Measurements from ENCODE around the gene ITGB1BP2. TPM values are rescaled to one million over a fixed set of nuclear protein-coding genes. Genes with fewer than 3 reads are reported as not detected.
A peak's percentile ranks its signal among the peaks of the same experiment; 100 is the strongest.

ITGB1BP2 gene
- total RNA-seq = 1.4 TPM
- long read RNA-seq = 0 reads

- Histone ChIP-seq H3K9me3 (no peaks in the 10 kb centered on the region), H3K4me1 (no peaks in the 10 kb centered on the region), H3K4me3 (no peak within 1 kb of the TSS), H3K27me3 (ENCODE audit: low read depth) (no peaks in the 10 kb centered on the region), H3K27ac (no peak within 1 kb of the TSS), H3K36me3 (peaks cover 45% of the 10 kb centered on the region)
- intact Hi-C loops (cut with DNase I) = no loop called here
- peak in 1 of 2 donors; percentile 14 for ATAC-seq
- TF ChIP-seq, protein P1, sequence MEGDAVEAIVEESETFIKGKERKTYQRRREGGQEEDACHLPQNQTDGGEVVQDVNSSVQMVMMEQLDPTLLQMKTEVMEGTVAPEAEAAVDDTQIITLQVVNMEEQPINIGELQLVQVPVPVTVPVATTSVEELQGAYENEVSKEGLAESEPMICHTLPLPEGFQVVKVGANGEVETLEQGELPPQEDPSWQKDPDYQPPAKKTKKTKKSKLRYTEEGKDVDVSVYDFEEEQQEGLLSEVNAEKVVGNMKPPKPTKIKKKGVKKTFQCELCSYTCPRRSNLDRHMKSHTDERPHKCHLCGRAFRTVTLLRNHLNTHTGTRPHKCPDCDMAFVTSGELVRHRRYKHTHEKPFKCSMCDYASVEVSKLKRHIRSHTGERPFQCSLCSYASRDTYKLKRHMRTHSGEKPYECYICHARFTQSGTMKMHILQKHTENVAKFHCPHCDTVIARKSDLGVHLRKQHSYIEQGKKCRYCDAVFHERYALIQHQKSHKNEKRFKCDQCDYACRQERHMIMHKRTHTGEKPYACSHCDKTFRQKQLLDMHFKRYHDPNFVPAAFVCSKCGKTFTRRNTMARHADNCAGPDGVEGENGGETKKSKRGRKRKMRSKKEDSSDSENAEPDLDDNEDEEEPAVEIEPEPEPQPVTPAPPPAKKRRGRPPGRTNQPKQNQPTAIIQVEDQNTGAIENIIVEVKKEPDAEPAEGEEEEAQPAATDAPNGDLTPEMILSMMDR (IDR thresholded peaks at IDR 0.05) = no peak
- DNase-seq = no peak
These were observed at the start of gene ITGB1BP2 for GRCh38 chrX:71301195-71301924. Gene ITGB1BP2, plus strand, starts transcription at chrX:71301750. Its CDS starts 57 bp downstream, at chrX:71301807.

DNA sequence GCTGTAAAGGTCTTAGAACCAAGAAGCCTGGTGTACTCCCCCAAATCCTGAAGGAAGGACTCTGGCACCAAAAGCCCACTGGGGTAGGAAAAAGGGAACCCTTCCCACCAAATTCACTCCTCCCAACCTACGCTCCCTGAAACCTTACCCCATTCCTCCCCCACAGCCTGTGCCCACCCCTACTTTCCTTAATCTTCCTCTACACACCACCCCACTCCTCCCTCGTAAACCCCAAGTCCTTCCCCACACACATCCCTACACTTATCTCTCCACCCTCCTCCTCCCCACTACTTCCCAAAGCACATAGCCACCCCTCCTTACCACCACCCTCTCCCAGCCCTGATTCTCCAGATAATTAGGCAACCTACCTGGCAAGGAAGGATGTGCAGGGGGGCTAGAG lies 49.3 kb upstream of the ITGB1BP2 start:
- intact Hi-C loops (cut with DNase I) = no loop called here
- Histone ChIP-seq H3K4me1 (peaks cover 11% of the 10 kb centered on the region), H3K9me3 (no peaks in the 10 kb centered on the region), H3K4me3 (no peak overlapping the region), H3K36me3 (peaks cover 32% of the 10 kb centered on the region), H3K27me3 (ENCODE audit: low read depth) (no peaks in the 10 kb centered on the region), H3K27ac (no peak overlapping the region)
- TF ChIP-seq, protein P1 (IDR thresholded peaks at IDR 0.05) = no peak
- DNase-seq (no peak), ATAC-seq (no peak)

DNA sequence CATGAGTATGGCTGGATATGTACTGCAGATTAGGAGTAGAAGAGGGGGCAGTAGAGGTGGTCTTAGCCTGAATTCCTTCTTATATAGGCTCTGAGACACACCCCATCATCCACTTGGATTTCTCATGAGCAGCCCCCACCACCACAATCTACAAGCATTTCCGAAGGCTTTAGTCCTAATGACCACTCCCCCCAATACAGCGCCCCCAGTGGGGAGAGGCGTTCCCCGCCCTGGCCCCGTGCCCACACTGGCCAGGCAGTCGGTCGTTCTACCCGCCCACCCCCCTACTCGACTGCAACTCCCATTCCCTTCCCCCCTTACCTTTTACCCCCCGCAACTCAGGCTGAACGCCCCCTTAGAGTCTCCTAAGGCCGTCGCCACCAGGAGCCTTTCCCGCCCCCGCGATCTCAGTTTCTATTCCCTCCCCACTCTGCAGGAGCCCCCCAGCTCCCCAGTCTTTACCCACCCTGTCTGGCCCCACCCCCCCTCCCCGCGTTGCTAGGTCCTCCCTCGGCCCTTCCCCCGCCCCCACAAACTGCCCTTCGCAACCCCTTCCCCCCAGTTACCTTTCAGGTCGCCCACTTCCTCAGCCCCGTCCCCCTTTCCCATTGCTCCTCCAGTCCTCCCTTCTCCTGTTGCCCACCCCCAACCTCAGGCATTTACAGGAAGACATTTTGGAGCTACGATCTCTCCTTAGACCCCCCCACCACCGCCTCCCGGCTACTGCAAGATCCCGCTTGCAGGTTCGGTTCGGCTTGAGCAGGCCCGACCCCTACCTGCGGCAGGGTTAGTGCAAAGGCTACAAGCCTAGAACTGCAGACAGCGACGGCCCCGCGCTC lies 48.1 kb upstream of the ITGB1BP2 start:
- no peaks in the 10 kb centered on the region for H3K27me3 ChIP-seq (ENCODE audit: low read depth)
- peaks cover 19% of the 10 kb centered on the region for H3K36me3 ChIP-seq
- H3K27ac ChIP-seq = peak overlapping the region; percentile 87
- H3K4me3 ChIP-seq = peak overlapping the region; percentile 66
- DNase-seq (peak; percentile 47), ATAC-seq (no peak)
- H3K9me3 ChIP-seq = no peaks in the 10 kb centered on the region
- TF ChIP-seq, protein P1 (IDR thresholded peaks at IDR 0.05) = peak; percentile 27
- intact Hi-C loops (cut with DNase I) = no loop called here
- H3K4me1 ChIP-seq = peaks cover 11% of the 10 kb centered on the region

- DNase-seq (peak; percentile 90), ATAC-seq (peak; percentile 95 to 97)
- Histone ChIP-seq H3K36me3 (peaks cover 11% of the 10 kb centered on the region), H3K4me1 (peaks cover 11% of the 10 kb centered on the region), H3K9me3 (no peaks in the 10 kb centered on the region), H3K27me3 (ENCODE audit: low read depth) (no peaks in the 10 kb centered on the region), H3K27ac (peak within 1 kb of the TSS; percentile 87), H3K4me3 (peak within 1 kb of the TSS; percentile 66)
- intact Hi-C loops (cut with DNase I) = no loop called here
- TF ChIP-seq, protein P1 (IDR thresholded peaks at IDR 0.05) = no peak
These were observed 47.2 kb upstream of the ITGB1BP2 start, which contains the start of gene ZMYM3 for GRCh38 chrX:71254092-71254963. Gene ZMYM3, minus strand, starts transcription at chrX:71254140. Its CDS starts 885 bp downstream, at chrX:71253255.

- Histone ChIP-seq H3K4me3 (no peak overlapping the region), H3K9me3 (no peaks in the 10 kb centered on the region), H3K36me3 (no peaks in the 10 kb centered on the region), H3K4me1 (peaks cover 11% of the 10 kb centered on the region), H3K27me3 (ENCODE audit: low read depth) (no peaks in the 10 kb centered on the region), H3K27ac (no peak overlapping the region)
- DNase-seq = no peak
- intact Hi-C loops (cut with DNase I) = no loop called here
- TF ChIP-seq, protein P1 (IDR thresholded peaks at IDR 0.05) = no peak
- no peak for ATAC-seq
These were observed 45.5 kb upstream of the ITGB1BP2 start for GRCh38 chrX:71256051-71256450.
